Hepatic stellate cell (primary cell): ENCODE data around the gene HGFAC.

Experiments
- DNase-seq: peaks from one replicate; pipeline ENCODE4 v3.0.0; 2011; ENCODE audit warnings: low spot score

Gene HGFAC

DNA sequence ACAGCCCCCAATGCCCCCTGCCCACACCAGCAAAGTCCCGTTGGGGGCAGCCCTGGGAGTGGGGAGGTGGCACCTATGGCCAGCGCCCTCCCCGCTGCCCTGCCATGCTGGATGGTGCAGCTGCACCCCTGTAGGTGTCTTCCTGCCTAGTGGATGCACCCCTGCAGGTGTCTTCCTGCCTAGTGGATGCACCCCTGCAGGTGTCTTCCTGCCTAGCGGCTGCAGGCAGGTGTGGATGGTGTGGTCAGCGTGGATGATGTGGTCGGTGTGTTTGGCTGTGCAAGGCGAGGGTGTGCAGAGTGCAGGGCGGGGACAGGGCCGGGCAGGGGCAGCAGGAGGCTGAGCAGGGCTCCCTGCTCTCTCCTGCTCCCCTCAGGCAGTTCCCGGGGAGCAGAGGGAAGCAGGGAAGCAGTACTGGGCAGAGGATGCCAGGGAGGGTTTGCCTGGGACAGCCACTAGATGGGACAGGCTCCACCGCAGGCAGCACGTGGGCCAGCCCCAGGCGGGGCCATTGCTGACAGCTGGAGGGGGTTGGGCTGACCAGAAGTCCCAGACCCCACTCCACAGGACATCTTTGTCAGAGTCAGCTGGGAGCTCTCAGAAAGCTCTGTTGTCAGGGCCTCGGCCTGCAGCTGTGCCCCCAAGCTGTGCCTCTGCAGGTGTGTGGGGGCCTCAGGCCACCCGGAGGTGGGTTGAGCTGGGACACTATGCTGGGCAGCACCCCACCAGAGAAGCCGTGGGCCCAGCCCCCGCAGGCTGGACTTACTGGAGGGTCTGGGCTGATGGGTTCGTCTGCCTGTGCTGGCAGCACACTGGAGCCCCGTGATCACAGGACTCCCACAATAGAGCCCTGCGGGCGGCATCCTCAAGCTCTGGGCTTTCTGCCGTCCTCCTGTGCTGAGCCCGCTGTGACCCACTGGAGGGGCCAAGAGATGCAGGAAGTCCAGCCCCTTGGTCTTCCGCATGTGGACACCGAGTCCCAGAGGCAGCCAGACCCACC is 45.1 kb downstream of the HGFAC start:
- no peak for DNase-seq

DNA sequence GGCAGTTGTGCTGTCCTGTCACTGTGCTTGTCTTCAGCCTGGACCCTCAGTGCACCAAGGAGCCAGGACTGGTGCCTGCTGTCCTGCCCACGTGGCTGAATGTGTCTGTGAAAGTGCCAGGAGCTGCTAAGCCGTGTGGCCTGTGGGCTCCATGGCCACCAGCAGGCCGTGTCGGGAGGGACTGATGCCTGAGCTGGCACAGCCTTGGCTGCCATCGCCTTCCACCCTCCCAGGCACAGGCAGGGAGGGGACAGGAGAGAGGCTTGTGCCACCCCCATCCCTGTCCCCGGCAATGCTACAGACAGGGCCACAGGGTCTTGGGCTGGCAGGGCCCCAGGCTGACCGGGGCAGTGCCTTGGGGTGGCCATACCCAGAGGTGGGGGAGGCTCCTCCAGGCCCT is 46.1 kb downstream of the HGFAC start:
- no peak for DNase-seq

DNA sequence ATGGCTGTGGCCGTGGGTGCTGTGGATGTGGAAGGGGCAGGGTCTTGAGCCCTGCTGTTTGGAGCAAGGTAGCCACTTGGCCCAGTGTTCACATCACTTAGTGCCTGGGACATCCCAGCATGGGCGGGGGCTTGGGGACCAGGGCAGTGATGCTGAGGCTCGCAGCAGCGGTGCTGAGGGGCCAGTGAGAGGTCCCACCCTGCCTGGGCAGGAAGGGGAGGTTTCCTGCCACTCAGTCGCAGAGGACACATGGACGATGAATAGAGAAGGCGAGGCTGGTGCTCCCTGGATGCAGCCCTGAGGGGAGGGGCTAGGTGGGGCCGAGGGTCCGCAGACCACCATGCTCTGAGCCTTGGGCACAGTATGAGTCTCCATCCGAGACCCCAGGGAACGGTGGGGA is 47.1 kb downstream of the HGFAC start:
- no peak for DNase-seq

DNA sequence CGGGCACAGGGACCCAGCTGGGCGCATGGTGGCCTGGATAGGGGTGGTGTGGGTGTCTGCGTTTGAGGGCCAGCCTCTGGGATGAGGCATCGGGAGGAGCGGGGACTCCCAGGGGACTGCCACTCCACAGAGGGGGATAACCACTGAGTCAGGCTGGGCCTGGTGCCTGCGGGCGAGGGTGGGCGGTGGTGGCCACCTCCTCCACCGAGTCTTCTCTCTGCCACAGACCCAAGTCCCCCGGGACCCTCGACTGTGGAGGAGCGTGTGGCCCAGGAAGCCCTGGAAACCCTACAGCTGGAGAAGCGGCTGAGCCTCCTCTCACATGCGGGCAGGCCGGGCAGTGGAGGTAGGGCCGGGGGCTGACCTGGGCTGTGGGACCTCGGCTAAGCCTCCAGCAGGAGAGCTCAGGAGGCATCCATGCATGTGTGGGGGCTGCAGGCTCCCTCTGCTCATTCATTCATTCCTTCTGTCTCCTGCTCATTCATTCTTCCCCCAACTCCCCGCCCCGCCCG is 47.7 kb downstream of the HGFAC start:
- DNase-seq = peak; percentile 57

DNA sequence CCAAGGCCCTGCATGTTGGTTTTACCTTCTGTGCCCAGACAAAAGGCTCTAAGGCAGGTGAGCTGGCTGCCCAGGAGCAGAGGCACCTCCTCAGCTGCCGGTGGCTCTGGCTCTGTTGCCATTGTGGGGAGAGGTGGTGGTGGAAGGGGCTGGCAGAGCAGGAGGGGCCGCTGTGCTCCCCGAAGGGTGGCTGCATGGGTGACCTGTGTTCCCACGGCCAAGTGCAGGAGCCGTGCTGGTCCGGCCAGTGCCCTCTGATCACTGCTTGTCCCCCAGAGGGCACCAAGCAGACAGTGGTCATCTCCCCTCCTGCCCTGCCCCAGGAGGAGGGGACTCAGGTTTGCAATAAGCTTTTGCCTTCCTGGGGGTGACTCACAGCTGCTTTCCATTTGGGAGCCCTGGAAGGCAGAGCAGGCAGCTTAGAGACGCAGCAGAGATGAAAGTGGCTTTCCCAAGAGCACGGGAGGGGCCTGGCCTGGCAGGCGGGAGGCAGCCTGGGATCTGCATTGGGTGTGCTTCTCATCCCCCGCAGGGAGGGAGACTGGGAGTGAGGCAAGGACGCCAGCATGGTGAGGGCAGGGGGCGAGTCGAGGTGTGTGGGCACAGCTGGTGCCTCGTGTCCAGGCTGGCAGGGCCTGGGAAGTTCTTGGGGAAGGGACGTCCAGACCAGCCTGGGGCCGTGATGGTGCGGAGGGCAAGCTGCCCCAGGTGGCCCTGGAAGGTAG is 50.1 kb downstream of the HGFAC start:
- no peak for DNase-seq

DNA sequence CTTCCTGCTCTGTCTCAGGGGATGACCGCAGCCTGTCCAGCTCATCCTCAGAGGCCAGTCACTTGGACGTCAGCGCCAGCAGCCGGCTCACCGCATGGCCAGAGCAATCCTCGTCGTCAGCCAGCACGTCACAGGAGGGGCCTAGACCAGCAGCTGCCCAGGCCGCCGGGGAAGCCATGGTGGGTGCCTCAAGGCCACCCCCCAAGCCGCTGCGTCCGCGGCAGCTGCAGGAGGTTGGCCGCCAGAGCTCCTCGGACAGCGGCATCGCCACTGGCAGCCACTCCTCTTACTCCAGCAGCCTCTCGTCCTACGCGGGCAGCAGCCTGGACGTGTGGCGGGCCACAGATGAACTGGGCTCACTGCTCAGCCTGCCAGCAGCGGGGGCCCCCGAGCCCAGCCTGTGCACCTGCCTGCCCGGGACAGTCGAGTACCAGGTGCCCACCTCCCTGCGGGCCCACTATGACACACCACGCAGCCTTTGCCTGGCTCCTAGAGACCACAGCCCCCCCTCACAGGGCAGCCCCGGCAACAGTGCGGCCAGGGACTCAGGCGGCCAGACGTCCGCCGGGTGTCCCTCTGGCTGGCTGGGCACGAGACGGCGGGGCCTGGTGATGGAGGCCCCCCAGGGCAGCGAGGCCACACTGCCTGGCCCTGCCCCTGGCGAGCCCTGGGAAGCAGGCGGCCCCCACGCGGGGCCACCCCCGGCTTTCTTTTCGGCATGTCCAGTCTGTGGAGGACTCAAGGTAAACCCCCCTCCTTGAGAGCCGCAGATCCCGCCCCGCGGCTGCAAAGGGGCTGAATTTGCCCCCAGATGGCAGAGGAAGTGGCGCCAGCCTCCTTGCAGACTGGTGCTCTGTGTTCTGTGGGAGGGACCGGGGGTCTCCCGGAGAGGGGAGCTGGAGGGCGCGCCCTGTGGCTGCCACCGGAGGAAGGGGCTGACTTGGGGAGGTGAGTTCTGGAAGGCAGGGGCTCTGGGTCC is 51.3 kb downstream of the HGFAC start:
- no peak for DNase-seq

DNA sequence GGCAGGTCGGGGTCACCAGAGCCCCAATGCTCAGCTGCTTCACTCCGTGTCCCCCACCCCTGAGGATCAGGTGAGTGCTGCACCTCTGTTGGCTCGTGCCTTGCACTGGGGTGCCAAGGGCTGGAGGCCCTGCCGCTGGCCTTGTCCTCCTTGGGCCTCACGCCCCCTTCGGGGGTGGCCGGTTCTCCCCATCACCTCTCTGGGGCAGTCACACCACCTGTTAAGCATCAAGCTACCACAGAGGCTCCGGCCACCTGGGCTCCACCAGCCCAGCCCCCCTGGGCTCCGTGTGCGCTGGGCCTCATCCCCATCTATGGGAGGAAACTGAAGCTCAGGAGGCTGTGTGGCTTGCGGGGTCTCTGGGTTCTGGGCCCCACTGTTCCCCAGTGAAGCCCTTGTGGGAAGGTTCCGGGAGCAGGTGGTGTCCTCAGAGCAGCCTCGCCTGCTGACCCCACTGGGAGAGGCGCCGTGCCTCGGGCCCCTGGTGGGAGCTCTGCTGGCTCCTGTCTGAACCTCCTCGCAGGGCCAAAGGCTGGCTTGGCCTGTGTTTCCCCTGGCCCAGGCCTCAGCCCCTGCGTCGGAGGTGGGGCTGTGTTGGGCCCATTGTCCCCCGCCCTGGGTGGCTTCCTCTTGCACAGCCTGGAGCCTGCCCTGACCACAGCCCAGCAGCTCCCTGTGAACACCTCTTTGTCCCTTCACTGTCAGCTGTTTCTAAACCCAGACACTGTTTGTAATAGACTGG is 52.1 kb downstream of the HGFAC start:
- no peak for DNase-seq

DNA sequence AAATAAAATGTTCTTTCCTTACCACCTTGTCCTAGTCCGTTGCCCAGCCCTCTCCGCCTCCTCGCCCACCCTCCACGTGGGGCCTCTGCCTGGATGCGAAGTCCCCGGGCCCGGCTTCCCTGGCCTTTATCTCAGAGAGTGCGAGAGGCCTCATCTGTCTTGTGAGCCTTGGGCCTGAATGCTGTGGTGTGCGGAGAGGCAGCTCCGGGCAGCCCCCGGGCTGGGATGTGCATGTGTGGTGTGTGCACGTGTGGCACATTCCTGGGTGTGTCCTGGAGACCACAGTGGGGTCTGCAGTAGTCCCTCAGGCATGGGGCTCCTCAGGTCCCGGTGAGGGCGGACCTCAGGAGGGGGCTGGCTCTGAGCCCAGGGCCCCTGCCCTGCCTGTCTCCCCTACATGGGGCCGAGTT is 52.7 kb downstream of the HGFAC start:
- DNase-seq = no peak

DNA sequence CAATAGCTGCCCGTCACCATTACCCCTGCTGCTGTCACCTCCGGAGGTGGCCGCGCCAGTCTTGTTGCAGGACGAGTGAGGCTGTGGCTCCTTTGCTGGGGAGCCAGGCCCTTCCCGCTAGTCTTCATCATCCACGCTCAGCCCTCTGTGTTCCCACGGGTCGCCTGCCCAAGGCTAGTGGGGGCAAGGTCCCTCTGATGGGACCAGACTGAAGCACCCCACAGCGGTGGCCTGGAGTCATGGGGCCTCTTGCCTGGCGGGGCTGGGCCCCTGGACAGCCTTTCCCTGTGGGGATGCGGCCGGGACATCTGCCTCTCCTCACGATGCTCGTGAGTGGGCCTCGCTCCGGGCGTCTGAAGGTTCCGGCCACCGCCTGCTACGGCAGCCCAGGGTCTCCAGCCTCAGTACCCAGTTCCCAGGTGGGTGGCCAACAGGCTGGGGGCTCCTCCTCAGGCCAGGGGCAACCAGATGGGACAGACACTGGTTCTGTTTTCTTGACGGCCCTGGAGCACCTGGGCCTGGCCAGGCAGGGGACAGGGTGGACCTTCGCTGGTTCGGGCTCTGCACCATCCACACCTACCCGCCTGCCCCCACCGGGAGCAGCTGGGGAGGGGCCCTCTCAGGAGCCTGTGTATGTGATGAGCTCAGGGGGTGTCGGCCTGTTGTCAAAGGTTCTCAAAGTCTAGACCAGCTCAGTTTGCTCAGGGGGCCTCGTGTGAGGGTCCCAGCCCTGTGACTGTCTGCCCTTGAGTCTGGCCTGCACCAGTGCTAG is 53.6 kb downstream of the HGFAC start:
- no peak for DNase-seq

DNA sequence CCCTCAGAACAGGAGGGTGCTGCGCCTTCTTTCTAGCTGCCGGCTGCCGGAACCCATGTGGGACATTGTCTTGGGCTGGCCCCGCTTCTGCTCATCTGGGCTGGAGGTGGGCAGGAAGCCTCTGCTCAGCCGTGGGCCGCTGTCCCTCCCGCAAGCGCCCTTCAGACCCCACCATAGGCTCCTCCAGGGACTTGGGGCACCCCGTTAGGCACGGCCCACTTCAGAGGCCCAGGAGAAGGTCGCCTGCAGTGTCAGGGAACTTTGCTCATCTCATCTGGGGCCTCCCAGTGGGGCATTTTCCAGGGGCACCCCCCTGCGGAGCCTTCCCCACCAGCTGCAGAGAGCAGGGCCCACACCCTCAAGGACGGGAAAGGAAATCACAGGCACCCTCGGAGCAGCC is 54.3 kb downstream of the HGFAC start:
- DNase-seq = no peak

DNA sequence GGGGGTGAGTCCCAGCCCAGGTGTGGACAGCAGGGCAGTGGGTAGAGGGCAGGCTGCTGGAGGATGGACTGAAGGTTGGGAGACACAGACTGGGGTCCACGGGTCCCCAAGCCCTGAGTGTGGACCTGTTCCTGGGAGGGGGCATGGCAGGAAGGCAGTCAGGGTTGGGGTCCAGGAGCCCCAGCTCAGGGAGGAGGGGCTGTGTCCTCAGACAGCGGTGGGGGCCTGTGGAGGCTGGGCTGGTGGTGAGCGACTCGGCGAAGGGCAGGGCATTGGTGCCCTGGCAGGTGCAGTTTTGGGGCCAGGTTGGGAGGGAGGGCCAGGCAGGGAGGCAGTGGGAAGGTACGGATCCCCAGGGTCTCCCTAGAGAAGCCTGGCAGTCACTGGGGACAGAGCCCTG is 55.3 kb downstream of the HGFAC start:
- no peak for DNase-seq

DNA sequence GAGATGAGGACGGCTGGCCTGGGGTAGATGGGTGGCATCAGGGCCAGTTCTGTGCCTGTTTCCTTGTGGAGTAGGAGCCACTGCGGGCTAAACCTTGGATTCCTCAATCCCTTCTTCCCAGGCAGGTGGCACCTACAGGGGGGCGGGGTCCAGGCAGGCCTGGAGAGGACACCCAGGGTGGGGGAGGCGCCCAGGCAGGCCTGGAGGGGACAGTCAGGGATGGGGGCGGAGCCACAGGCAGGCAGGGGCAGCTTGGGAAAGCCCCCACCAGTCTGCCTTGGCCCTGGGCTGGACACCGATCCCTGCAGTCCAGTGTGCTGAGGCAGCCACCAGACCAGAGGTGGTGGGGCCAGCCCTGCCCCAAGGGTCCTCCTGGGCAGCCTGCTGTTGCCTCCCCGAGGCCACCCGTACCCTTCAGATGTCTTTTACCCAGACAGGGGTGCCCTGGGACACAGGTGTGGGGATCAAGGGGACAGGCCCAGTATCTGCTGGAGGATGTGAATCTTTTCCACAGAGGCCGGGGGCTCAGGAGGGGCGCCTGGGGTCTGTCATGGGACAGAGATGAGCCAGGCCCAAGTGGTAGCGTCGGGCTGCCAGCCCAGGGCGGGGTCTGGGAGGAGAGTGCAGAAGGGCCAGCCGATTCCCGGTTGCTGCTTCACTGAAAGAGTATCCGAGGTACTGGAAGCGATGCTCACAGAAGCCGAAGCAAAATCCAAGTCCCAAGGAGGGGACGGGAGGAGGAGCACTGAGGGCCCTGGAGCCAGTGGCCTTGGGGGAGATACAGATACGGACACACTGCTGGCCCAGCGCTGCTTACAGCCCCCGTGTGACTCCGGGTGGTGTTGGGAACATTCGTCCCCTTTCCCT is 56.0 kb downstream of the HGFAC start:
- no peak for DNase-seq

DNA sequence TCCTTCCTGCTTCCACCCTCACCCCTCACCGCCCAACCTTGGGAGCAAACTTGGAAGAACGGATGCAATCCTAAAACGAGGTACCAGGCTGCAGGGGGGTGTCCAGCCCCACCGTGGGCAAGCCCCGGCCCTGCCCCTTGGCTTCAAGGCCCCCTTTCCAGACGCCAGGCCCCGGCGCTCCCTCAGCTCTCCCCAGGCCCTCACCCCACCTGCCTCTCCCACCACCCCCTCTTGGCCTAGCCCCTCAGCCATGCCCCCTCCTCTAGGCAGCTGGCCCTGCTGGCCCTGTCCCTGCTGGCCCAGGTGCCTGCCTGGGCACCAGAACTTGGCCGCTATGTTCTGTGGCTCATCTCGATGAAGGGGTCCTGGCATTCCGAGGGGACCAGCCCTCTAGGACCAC is 56.6 kb downstream of the HGFAC start:
- no peak for DNase-seq
